GM19023 (cell line): ENCODE results near the gene TBC1D7.

Experiments
- ATAC-seq: cut with Tn5 transposase; IDR thresholded peaks from one replicate; pipeline ENCODE4 v1.9.1; 2021; ENCODE audit warnings: mild to moderate bottlenecking, moderate library complexity; ENCODE audit not compliant: unreplicated experiment

The TBC1D7 gene

GRCh38 chr6:13357551-13358075 lies 29.3 kb upstream of the TBC1D7 start:
- no peak for ATAC-seq

GRCh38 chr6:13355999-13356785 lies 27.9 kb upstream of the TBC1D7 start:
- ATAC-seq = peak; percentile 86

GRCh38 chr6:13355043-13355945 lies 27.0 kb upstream of the TBC1D7 start:
- peak; percentile 41 for ATAC-seq

- no peak for ATAC-seq
Measured at GRCh38 chr6:13354331-13355042, 26.1 kb upstream of the TBC1D7 start.

DNA sequence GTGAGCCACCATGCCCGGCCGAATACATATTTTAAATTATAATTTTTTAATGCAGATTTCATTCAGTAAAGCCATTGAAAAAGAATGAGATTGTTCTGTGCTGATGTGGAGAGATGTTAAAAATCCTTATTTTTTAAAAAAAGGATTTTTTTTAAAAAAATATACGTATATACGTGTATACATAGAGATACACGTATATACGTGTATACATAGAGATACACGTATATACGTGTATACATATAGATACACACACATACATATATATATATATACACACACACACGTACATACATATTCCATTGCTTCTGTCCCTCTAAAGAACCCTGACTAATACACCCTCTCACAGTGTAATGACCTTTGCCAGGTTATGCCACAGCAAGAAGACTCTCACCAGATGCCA lies 23.8 kb upstream of the TBC1D7 start:
- no peak for ATAC-seq

GRCh38 chr6:13351271-13351670 lies 22.9 kb upstream of the TBC1D7 start:
- no peak for ATAC-seq

DNA sequence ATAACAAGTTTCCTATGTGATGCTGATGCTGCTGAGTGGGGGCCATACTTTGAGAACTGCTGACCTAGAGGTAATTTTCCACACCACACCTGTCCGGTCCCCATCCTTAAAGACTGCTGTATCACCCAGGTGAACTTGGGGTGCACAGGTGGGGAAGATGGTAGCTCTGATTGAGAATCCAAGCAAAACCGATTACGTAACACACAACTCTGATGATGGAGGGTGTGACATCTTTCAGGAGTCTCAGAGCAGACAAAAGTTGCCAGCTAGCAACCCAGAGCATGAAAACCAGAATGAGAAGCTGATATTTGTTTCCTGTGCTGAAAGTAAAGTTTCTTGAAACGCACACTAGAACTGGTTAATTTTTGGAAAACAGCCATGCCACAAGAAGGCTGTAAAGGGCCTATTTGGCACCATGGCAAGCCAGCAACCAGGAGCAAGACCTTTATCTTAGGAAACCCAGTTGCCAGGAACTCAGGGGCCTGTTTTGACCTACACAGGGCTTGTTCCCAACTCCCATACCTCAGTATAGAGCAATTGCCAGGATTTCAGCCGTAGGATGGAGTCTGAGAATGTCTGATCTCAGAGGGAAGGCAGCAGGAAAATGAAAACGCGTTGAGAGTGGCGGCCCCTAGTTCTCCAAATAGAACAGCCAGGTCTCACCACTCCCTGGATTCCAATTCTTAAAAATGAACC lies 21.6 kb upstream of the TBC1D7 start:
- ATAC-seq = no peak

- no peak for ATAC-seq
Measured at GRCh38 chr6:13348334-13349113, 20.2 kb upstream of the TBC1D7 start.

DNA sequence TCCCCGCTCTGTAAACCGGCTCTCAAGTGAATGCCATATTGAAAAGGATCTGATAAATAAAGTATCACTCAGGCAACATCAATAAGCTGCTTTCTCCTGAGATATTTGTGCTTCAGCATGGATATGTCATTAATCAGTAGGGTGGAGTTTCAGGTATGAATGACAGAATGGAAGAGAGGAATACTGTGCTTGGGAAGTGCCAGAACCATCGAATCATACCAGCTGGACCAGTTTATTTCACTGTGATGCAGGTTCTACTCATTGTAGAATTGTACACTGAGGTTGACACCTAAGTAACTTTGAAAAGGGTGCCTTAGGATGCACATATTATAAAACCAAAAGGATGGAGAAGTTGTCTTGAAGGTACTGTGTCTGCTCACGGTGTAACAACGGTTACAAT lies 17.9 kb upstream of the TBC1D7 start:
- ATAC-seq = no peak

GRCh38 chr6:13342414-13343019 lies 14.2 kb upstream of the TBC1D7 start:
- no peak for ATAC-seq

GRCh38 chr6:13339863-13340630 lies 11.7 kb upstream of the TBC1D7 start:
- ATAC-seq = no peak

- ATAC-seq = no peak
Measured at GRCh38 chr6:13338038-13338437, 9.7 kb upstream of the TBC1D7 start.

GRCh38 chr6:13336553-13336952 lies 8.2 kb upstream of the TBC1D7 start:
- no peak for ATAC-seq

GRCh38 chr6:13334953-13335352 lies 6.6 kb upstream of the TBC1D7 start:
- no peak for ATAC-seq

GRCh38 chr6:13332349-13332706 lies 4.0 kb upstream of the TBC1D7 start:
- ATAC-seq = no peak

- ATAC-seq = no peak
Measured at GRCh38 chr6:13331516-13332348, 3.4 kb upstream of the TBC1D7 start.

- no peak for ATAC-seq
Measured at GRCh38 chr6:13328875-13329183, 492 bp upstream of the TBC1D7 start.

DNA sequence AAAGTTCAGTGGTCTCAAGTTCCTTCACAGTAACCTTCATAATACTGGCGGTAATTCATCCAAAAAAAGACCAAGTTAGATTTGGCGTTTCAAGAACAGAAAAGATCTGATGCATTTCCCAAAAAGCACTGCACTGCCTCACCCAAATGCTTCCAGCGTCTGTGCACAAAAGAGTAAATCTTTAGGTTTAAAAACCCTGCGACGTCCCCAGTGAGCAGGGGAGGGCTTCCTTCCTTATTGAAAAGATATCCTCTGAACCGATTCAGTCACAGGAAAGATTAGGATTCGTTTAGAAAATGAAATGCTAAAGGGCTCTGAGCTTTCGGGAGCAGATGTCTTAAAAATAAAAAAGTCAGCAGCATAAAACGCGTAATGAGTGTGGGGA lies 654 bp downstream of the TBC1D7 start:
- no peak for ATAC-seq
